Osteocyte (in vitro differentiated cells): ENCODE measurements around the gene FBN1. TPM values are rescaled to one million over a fixed set of nuclear protein-coding genes. Genes with fewer than 3 reads are reported as not detected.

Source experiments
- DNase-seq: peaks from one replicate; pipeline ENCODE4 v3.0.0; 2021; ENCODE audit warnings: mixed read lengths; ENCODE audit not compliant: unreplicated experiment; ENCODE audit errors: extremely low spot score
- H3K27ac Mint-ChIP-seq: one replicate; pipeline ENCODE4 v1.8.0; 2021; ENCODE audit warnings: mild to moderate bottlenecking, mixed read lengths; ENCODE audit not compliant: unreplicated experiment
- H3K27me3 Mint-ChIP-seq: one replicate; pipeline ENCODE4 v1.8.0; 2021; ENCODE audit warnings: mixed read lengths; ENCODE audit not compliant: unreplicated experiment
- H3K36me3 Mint-ChIP-seq: one replicate; pipeline ENCODE4 v1.8.0; 2021; ENCODE audit warnings: mixed read lengths; ENCODE audit not compliant: unreplicated experiment
- H3K4me1 Mint-ChIP-seq: one replicate; pipeline ENCODE4 v1.8.0; 2021; ENCODE audit warnings: mixed read lengths; ENCODE audit not compliant: unreplicated experiment
- H3K4me3 Mint-ChIP-seq: one replicate; pipeline ENCODE4 v1.8.0; 2021; ENCODE audit warnings: mild to moderate bottlenecking, moderate library complexity, mixed read lengths; ENCODE audit not compliant: unreplicated experiment
- H3K9me3 Mint-ChIP-seq: one replicate; pipeline ENCODE4 v1.8.0; 2021; ENCODE audit warnings: mixed read lengths; ENCODE audit not compliant: unreplicated experiment
- CTCF ChIP-seq: fragments of 200-600 bp; sonication (generic); IDR thresholded peaks from 2 replicates; pipeline ENCODE4 v1.5.0; 2021; ENCODE audit warnings: antibody characterized with exemption, mild to moderate bottlenecking, moderate library complexity
- total RNA-seq: library from RNA; stranded (reverse); gene quantifications from 2 replicates; pipeline ENCODE4 v1.2.1, GENCODE V29; 2021

Gene FBN1
- total RNA-seq, 1 donor from 2014 or later = 1,012 TPM

- no peaks in the 10 kb centered on the region for H3K27me3 Mint-ChIP-seq
- no peak overlapping the region for H3K27ac Mint-ChIP-seq
- no peak for TF ChIP-seq CTCF
- peaks cover 24% of the 10 kb centered on the region for H3K4me1 Mint-ChIP-seq
- H3K4me3 Mint-ChIP-seq = no peak overlapping the region
- no peak for DNase-seq
- H3K36me3 Mint-ChIP-seq = peaks cover 2% of the 10 kb centered on the region
- H3K9me3 Mint-ChIP-seq = peaks cover 4% of the 10 kb centered on the region
Observed at GRCh38 chr15:48375767-48376166, 269.7 kb downstream of the FBN1 start.

GRCh38 chr15:48374472-48374871 is 271.0 kb downstream of the FBN1 start:
- H3K4me1 Mint-ChIP-seq = peaks cover 26% of the 10 kb centered on the region
- no peak for TF ChIP-seq CTCF
- H3K4me3 Mint-ChIP-seq = no peak overlapping the region
- DNase-seq = no peak
- no peak overlapping the region for H3K27ac Mint-ChIP-seq
- H3K36me3 Mint-ChIP-seq = peaks cover 2% of the 10 kb centered on the region
- no peaks in the 10 kb centered on the region for H3K27me3 Mint-ChIP-seq
- peaks cover 4% of the 10 kb centered on the region for H3K9me3 Mint-ChIP-seq

- peaks cover 26% of the 10 kb centered on the region for H3K4me1 Mint-ChIP-seq
- DNase-seq = peak; percentile 46
- H3K36me3 Mint-ChIP-seq = peaks cover 2% of the 10 kb centered on the region
- H3K4me3 Mint-ChIP-seq = no peak overlapping the region
- H3K9me3 Mint-ChIP-seq = peaks cover 4% of the 10 kb centered on the region
- no peak for TF ChIP-seq CTCF
- no peak overlapping the region for H3K27ac Mint-ChIP-seq
- H3K27me3 Mint-ChIP-seq = no peaks in the 10 kb centered on the region
Observed at GRCh38 chr15:48373821-48374451, 271.6 kb downstream of the FBN1 start.

- Mint-ChIP-seq H3K36me3 (no peaks in the 10 kb centered on the region), H3K4me1 (peaks cover 31% of the 10 kb centered on the region), H3K27me3 (no peaks in the 10 kb centered on the region), H3K9me3 (no peaks in the 10 kb centered on the region), H3K27ac (no peak overlapping the region), H3K4me3 (no peak overlapping the region)
- no peak for TF ChIP-seq CTCF
- DNase-seq = no peak
Observed at GRCh38 chr15:48371961-48372360, 273.5 kb downstream of the FBN1 start.

- H3K27me3 Mint-ChIP-seq = no peaks in the 10 kb centered on the region
- H3K27ac Mint-ChIP-seq = no peak overlapping the region
- TF ChIP-seq CTCF = no peak
- H3K36me3 Mint-ChIP-seq = no peaks in the 10 kb centered on the region
- H3K4me3 Mint-ChIP-seq = no peak overlapping the region
- no peaks in the 10 kb centered on the region for H3K9me3 Mint-ChIP-seq
- DNase-seq = no peak
- H3K4me1 Mint-ChIP-seq = peaks cover 32% of the 10 kb centered on the region
Observed at GRCh38 chr15:48371550-48371949, 274.0 kb downstream of the FBN1 start.
